HG03457 (cell line): ENCODE results near the gene SERPINB8.
"Not testable (repeated sequence)": the region's sequence is repeated elsewhere in the genome, so short reads cannot be mapped to it uniquely, and the experiment has no call there.

Source experiments
- ATAC-seq: cut with Tn5 transposase; IDR thresholded peaks from one replicate; pipeline ENCODE4 v1.9.1; 2021; ENCODE audit warnings: moderate number of reproducible peaks; ENCODE audit not compliant: unreplicated experiment

SERPINB8 gene

GRCh38 chr18:63969942-63970808 lies at the start of gene SERPINB8:
SERPINB8 (plus strand) TSS chr18:63970081; CDS start chr18:63978309, 8,228 bp downstream.
- peak; percentile 87 for ATAC-seq

- no peak for ATAC-seq
Measured at GRCh38 chr18:63922049-63922448, 47.8 kb upstream of the SERPINB8 start.

- ATAC-seq: no peak
Measured at GRCh38 chr18:63924551-63924950, 45.3 kb upstream of the SERPINB8 start.

GRCh38 chr18:63928331-63928730 lies 41.5 kb upstream of the SERPINB8 start:
- ATAC-seq: no peak

- not testable (repeated sequence) for ATAC-seq
Measured at GRCh38 chr18:63929369-63929768, 40.5 kb upstream of the SERPINB8 start.

- no peak for ATAC-seq
Measured at GRCh38 chr18:63930773-63931354, 39.0 kb upstream of the SERPINB8 start.

- ATAC-seq: peak; percentile 98
Measured at GRCh38 chr18:63936156-63936931, 33.5 kb upstream of the SERPINB8 start.

GRCh38 chr18:63936932-63937393 lies 32.9 kb upstream of the SERPINB8 start:
- ATAC-seq: peak; percentile 2

GRCh38 chr18:63940008-63940407 lies 29.9 kb upstream of the SERPINB8 start:
- ATAC-seq: no peak

GRCh38 chr18:63940543-63941050 lies 29.3 kb upstream of the SERPINB8 start:
- ATAC-seq: not testable (repeated sequence)

GRCh38 chr18:63947051-63947790 lies 22.7 kb upstream of the SERPINB8 start:
- no peak for ATAC-seq

GRCh38 chr18:63949068-63949737 lies 20.7 kb upstream of the SERPINB8 start, which contains the start of gene HMSD:
HMSD (plus strand) TSS chr18:63949301; CDS start chr18:63953456, 4,155 bp downstream.
- peak; percentile 83 for ATAC-seq

- peak; percentile 39 for ATAC-seq
Measured at GRCh38 chr18:63951302-63951705, 18.6 kb upstream of the SERPINB8 start.

GRCh38 chr18:63953811-63954210 lies 16.1 kb upstream of the SERPINB8 start:
- no peak for ATAC-seq

- ATAC-seq: no peak
Measured at GRCh38 chr18:63956755-63957154, 13.1 kb upstream of the SERPINB8 start.

GRCh38 chr18:63960891-63961290 lies 9.0 kb upstream of the SERPINB8 start:
- no peak for ATAC-seq

GRCh38 chr18:63961435-63961980 lies 8.4 kb upstream of the SERPINB8 start:
- no peak for ATAC-seq

GRCh38 chr18:63962137-63962536 lies 7.7 kb upstream of the SERPINB8 start:
- no peak for ATAC-seq

GRCh38 chr18:63963615-63964256 lies 6.1 kb upstream of the SERPINB8 start:
- ATAC-seq: no peak
